ENCODE results near the gene CAMSAP2. TPM values are rescaled to one million over a fixed set of nuclear protein-coding genes. Genes with fewer than 3 reads are reported as not detected.

Gene CAMSAP2
- total and polyA plus RNA-seq, 2 donors (not counting 3 experiments of a cell fraction or from before 2014, with no cell fraction given), result 6.7 to 45.5 TPM

GRCh38 chr1:200893411-200893901 is 154.8 kb downstream of the CAMSAP2 start:
- DNase-seq (ENCODE audit: low read depth, low spot score) (no peak), FAIRE-seq (no peak)
- Histone ChIP-seq H3K36me3 (ENCODE audit: control insufficient read depth in 2 of 2, extremely low read depth in 1 of 2, insufficient read depth in 2 of 2, low read length in 2 of 2) (no peaks in the 10 kb centered on the region), H3K9me1 (replicated peaks; ENCODE audit: control insufficient read depth, extremely low read depth, insufficient read depth, low read length) (no peaks in the 10 kb centered on the region), H2AFZ (ENCODE audit: low read depth, low read length) (no peak overlapping the region), H3K4me3 (replicated peaks in 1 of 3; ENCODE audit: insufficient read depth in 1 of 3, low read depth in 1 of 3, low read length in 3 of 3) (no peak overlapping the region), H3K27ac (ENCODE audit: insufficient read depth, low read depth, low read length) (no peak overlapping the region), H3K4me1 (ENCODE audit: control insufficient read depth, extremely low read depth, insufficient read depth, low read length) (no peaks in the 10 kb centered on the region), H3K4me2 (ENCODE audit: insufficient read depth, low read length) (no peak overlapping the region), H3K9me3 (replicated peaks; ENCODE audit: control insufficient read depth, insufficient read depth, low read length) (no peaks in the 10 kb centered on the region), H3K27me3 (ENCODE audit: control insufficient read depth in 2 of 2, insufficient read depth in 2 of 2, low read length in 2 of 2) (peaks cover 39 to 48% of the 10 kb centered on the region in 2 experiments), H3K79me2 (ENCODE audit: control insufficient read depth, insufficient read depth, low read length) (no peaks in the 10 kb centered on the region), H4K20me1 (replicated peaks; ENCODE audit: control insufficient read depth, extremely low read depth, insufficient read depth, low read length) (no peaks in the 10 kb centered on the region), H3K9ac (replicated peaks; ENCODE audit: extremely low read depth, insufficient read depth, low read length) (no peak overlapping the region)
- no TSS peak for BruUV-seq (replicated peaks)
- dilution Hi-C loops (cut with MboI; ENCODE audit: extremely low pct_ligation_motif_present, low sequenced_read_pairs), result no loop called here
- POLR2A ChIA-PET, result no interaction called here
- CTCF ChIA-PET, result no interaction called here
- TF ChIP-seq POLR2AphosphoS5 (IDR thresholded peaks at IDR 0.05; ENCODE audit: insufficient read depth, low read depth, low read length), result no peak
- intact Hi-C loops (cut with micrococcal nuclease), result loop anchor here (5.0 kb wide), 2 partner anchors 149 to 219 kb away; partner anchors contain the start of gene CACNA1S

DNA sequence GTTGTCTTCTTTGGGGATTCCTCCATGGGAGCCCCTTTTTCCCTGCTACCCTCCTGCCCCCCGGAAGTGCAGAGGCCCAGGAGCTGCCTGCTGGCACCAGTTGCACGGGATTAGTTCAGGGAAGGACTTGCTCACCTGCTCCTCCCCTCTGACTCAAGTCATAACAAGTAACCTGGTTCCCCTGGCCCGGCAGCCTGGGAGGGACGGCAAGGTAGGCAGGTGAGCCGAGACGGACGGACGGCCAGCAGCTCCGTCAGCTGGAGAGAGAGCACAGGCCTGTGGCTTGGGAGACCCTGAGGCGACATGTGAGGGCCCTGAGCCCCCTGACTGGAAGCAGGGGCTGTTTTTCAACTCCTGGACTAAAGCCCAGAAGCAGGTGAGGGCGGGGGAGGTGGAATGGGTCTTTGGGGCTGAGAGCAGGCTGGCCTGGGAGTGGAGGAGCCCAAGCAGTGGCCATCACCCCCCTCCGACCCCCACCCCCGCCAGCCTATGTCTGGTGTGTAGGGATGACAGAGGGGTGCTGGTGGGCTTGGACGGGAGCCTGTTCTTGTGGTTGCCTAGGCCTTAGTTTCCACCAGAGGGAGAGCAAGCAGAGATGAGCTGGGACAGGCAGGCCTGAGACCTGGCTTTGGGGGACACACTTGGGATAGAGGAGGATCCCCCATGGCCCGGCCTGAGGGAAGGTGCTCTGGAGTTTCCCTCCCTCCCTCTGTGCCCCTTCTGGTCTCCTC is 156.2 kb downstream of the CAMSAP2 start, which contains the start of gene INAVA:
Gene INAVA (plus strand): TSS at position 189 of the 731 bp plus-strand sequence. CDS start 3,501 bp downstream, outside the sequence.
- POLR2A ChIA-PET, result no interaction called here
- Histone ChIP-seq H3K36me3 (ENCODE audit: control insufficient read depth in 2 of 2, extremely low read depth in 1 of 2, insufficient read depth in 2 of 2, low read length in 2 of 2) (no peaks in the 10 kb centered on the region), H3K79me2 (ENCODE audit: control insufficient read depth, insufficient read depth, low read length) (no peaks in the 10 kb centered on the region), H4K20me1 (replicated peaks; ENCODE audit: control insufficient read depth, extremely low read depth, insufficient read depth, low read length) (no peaks in the 10 kb centered on the region), H3K9me3 (replicated peaks; ENCODE audit: control insufficient read depth, insufficient read depth, low read length) (no peaks in the 10 kb centered on the region), H3K27ac (ENCODE audit: insufficient read depth, low read depth, low read length) (no peak within 1 kb of the TSS), H3K4me1 (ENCODE audit: control insufficient read depth, extremely low read depth, insufficient read depth, low read length) (no peaks in the 10 kb centered on the region), H3K27me3 (ENCODE audit: control insufficient read depth in 2 of 2, insufficient read depth in 2 of 2, low read length in 2 of 2) (peaks cover 36 to 37% of the 10 kb centered on the region in 2 experiments), H3K9me1 (replicated peaks; ENCODE audit: control insufficient read depth, extremely low read depth, insufficient read depth, low read length) (no peaks in the 10 kb centered on the region), H2AFZ (ENCODE audit: low read depth, low read length) (no peak within 1 kb of the TSS), H3K4me2 (ENCODE audit: insufficient read depth, low read length) (no peak within 1 kb of the TSS), H3K9ac (replicated peaks; ENCODE audit: extremely low read depth, insufficient read depth, low read length) (no peak within 1 kb of the TSS), H3K4me3 (replicated peaks in 1 of 3; ENCODE audit: insufficient read depth in 1 of 3, low read depth in 1 of 3, low read length in 3 of 3) (no peak within 1 kb of the TSS)
- no TSS peak for BruUV-seq (replicated peaks)
- TF ChIP-seq MYC (IDR thresholded peaks at IDR 0.05; ENCODE audit: low read depth, low read length) (no peak), EZH2 (IDR thresholded peaks at IDR 0.05; ENCODE audit: borderline replicate concordance, low read depth, low read length, severe bottlenecking) (no peak), MAX (IDR thresholded peaks at IDR 0.05; ENCODE audit: insufficient read depth, insufficient read length) (no peak), FOS (IDR thresholded peaks at IDR 0.05; ENCODE audit: borderline replicate concordance, insufficient read depth, low read length) (no peak), POLR2AphosphoS5 (IDR thresholded peaks at IDR 0.05; ENCODE audit: insufficient read depth, low read depth, low read length) (no peak), GATA2 (IDR thresholded peaks at IDR 0.05; ENCODE audit: insufficient read depth, insufficient read length, low read depth, low read length) (no peak), POLR2A (IDR thresholded peaks at IDR 0.05; ENCODE audit: low read depth, low read length) (no peak), CTCF (IDR thresholded peaks at IDR 0.05; ENCODE audit: extremely low read depth in 1 of 2, insufficient read depth in 1 of 2, low read depth in 1 of 2, low read length in 2 of 2) (no peak), JUN (IDR thresholded peaks at IDR 0.05; ENCODE audit: borderline replicate concordance, insufficient read depth, insufficient read length, low read depth) (no peak)
- dilution Hi-C loops (cut with MboI; ENCODE audit: extremely low pct_ligation_motif_present, low sequenced_read_pairs) (no loop called here), intact Hi-C loops (cut with micrococcal nuclease) (loop anchor here (5.0 kb wide), 2 partner anchors 147 to 217 kb away; partner anchors contain the start of gene CACNA1S)
- DNase-seq (ENCODE audit: low read depth, low spot score) (no peak), FAIRE-seq (no peak)
- CTCF ChIA-PET, result no interaction called here

Measured in endothelial cell of umbilical vein (primary cell).